Posterior cingulate gyrus (tissue), 11 donors: ENCODE data around the gene WFDC8.

ENCODE experiments used
- DNase-seq, 10 donors: peaks; one replicate each; pipeline versions ENCODE4 v3.0.0 to v3.0.0-alpha.2; 2020 to 2021; ENCODE audit warnings: mixed read lengths in 3 of 10
- intact Hi-C: fragments of 100-400 bp; cut with DNase I; formaldehyde crosslinking; loops from one replicate; pipeline ENCODE4 v1.15.1; 2023

The WFDC8 gene

DNA sequence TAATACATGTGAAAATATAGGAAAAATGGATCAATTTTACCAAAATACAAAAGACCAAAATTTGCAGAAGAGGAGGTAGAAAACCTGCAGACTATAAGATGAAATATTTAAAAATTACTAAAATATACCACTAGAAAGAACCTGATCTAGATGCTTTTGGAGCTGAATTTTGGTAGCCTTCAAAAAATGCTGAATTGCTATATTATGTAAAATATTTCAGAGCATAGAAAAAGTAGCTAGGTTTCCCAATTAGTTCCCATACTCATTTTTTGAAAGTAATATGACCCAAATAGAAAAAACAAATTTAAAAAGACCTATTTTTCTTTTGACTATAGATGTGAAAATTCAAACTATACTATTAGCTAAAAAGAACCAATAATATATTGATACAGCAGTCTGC, 28.3 kb downstream of the WFDC8 start:
- intact Hi-C loops: no loop called here
- no peak for DNase-seq

DNA sequence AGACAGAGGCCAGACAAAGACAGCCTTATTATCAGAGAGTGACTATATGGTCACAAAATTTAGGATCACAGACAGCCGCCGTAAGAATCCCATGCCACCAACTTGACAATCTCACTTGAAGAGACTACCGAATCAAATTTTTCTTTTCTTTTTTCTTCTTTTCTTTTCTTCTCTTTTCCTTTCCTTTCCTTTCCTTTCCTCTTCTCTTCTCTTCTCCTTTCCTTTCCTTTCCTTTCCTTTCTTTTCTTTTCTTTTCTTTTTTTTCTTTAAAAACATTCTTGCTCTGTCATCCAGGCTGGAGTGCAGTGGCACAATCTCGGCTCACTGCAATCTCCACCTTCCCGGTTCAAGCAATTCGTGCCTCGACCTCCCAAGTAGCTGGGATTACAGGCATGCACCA, 30.7 kb downstream of the WFDC8 start:
- intact Hi-C loops: no loop called here
- DNase-seq: no peak

DNA sequence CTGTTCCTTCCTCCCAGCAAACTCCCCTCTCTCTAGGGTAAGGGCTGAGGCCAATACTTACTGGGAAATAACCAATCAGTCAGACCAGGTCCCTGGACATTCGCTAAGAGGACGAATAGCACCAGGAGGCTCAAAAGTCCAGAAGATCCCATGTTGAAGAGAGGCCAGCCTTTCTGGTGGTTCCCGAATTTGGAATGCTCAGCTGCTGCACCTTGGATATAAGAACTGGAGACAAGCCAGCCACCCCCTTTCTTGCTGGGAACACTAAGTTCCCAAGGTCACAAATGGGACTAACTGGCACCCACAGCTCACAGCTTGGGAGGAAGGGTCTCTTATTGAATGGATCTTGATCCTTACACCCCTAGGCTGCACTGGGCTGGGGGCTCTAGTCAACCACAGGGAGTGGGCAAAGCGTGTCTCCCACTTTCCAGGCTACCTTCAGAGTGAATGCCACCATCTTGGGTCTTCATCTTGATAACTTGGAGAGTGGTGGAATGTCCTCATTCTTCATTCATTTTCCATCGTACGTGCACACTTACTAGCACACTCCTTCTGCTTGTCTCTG, 31.8 kb downstream of the WFDC8 start, which contains the start of gene EPPIN:
TSS of gene EPPIN (minus strand) at position 196 of the 565 bp plus-strand sequence. CDS start at position 152, 44 bp downstream.
- intact Hi-C loops: no loop called here
- DNase-seq: no peak

DNA sequence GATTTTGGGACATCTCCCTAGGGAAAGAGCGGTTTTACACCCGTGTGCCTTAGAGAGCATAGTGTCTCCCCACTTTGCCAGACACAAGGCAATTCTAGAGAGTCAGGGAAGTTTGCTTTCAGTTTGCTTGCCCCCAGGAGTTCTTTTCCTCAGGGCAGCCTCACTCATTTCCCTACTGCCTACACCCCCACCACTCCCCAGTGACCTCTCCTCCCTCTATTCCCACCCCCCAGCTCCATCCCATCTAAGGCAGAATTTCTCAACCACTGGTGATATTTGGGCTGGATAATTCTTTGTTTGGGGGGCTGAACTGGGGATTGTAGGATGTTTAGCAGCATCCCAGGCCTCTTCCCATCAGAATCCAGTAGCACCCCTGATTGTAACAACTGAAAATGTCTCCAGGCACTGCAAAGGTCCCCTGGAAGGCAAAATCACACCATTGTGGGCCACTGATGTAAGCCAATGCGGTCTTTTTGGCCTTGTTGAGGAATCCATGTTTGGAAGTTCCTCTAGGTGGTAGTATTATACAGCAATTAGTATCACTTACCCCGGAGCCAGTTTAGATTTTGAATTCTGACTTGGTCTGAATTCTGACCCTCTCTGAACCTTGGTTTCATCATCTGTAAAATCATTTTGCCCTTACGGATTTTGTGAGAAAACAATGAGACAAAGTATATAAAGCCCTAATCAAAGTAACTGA, 33.2 kb downstream of the WFDC8 start:
- DNase-seq: no peak

DNA sequence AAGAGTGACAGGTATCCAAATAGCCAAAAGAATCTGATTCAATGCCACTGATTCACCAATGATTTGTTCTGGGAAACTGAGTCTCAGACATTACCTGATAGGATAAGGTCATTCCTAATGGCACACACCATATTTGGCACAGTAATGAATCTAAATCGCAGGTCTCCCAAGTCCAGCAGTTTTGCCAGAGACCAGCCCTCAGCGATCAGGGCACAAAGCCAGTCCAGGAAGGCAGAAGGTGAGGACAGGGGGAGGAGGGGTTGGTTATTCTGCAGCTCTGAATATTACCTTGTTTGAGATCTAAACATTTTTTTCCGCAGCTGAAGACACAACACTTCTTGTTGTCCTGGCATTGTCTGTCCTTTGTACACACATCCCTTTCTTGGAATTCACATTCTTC, 33.7 kb downstream of the WFDC8 start:
- intact Hi-C loops: no loop called here

More for the DNA sequence above, 33.2 kb downstream of the WFDC8 start:
- intact Hi-C loops: loop anchor here (1.0 kb wide), 1 partner anchor 225 kb away; no protein-coding TSS in a partner anchor

DNA sequence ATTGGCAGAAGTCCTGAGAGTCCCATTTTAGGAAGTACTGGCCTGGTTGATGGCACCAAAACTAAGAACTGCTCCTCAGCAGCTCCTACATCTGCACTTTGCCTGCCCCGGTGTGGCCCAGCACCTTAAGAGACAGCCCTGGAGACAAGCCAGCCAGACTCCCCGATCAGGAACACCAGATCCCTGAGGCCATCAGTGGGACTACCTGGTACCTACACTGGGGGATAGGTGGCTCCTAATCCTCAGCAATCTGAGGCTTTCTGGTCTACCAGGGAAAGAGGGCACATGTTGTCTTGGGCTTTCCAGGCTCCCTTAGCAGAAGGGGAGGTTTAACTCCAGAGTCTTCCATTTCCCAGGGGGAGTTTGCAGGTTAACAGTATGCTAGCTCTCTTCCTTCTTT, 39.7 kb downstream of the WFDC8 start, which contains the start of gene WFDC6:
TSS of gene WFDC6 (minus strand) at position 101 of the 400 bp plus-strand sequence. CDS start at position 26, 75 bp downstream.
- no peak for DNase-seq
- intact Hi-C loops: no loop called here

More for the DNA sequence above, 33.7 kb downstream of the WFDC8 start:
- DNase-seq: no peak

DNA sequence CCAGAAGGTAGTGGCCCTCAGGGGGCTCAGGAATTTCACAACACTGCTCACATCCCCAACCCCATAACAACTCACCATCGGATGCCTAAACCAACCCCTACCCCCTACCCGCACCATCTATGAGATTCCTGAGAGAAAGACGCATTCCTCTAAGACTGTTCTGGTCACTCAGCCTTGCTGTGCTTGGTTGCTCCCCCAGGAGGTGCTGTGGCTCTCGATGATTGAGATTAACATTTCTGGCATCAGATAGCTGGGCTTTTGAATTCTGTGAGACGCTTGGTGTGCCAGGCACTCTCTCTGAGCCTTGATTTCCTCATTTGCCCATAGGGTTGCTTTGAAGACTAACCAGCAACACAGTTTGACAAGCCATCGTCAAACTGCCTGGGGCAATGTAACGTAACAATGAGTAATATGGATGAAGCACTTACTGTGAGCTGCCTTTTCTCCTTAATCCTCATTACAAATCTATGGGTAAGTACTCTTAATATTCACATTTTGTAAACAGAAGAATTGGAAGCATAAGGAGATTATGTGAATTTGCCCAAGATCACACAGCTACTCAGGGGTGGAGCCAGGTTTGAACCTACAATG, 40.8 kb downstream of the WFDC8 start:
- intact Hi-C loops: no loop called here
- no peak for DNase-seq

DNA sequence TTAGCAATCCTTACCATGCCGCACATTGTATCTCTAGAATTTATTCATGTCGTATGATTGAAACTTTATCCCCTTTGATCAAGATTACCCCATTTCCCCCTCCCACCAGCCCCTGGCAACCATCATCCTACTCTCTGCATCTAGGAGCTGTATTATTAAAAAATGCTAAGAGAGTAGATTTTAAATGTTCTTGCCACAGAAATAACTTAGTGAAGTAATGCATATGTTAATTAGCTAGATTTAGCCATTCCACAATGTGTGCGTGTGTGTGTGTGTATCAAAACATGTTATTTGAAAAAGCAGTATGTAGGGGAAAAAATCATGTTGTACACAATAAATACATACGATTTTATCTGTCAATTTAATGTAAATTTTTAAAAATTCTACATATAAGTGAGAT, 51.8 kb downstream of the WFDC8 start:
- intact Hi-C loops: no loop called here

DNA sequence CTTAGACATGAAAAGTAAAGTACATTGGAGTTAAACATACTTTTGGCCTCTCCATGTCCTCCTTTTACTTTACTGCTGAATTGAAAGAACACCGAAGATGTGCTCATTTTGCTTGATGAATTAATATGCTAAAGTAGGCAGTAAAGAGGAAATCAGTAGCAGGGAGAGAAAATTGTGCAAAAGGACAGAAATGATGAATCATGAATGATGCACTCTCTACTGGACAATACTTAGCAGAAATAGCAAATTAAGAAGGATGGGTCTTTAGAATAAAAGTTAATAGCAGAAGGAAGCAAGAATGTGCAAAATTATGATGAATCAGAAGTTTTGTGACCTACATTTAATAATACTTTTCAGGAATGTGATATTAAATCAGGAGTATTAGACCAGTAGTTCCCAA, 55.3 kb downstream of the WFDC8 start:
- intact Hi-C loops: no loop called here

More for the DNA sequence above, 51.8 kb downstream of the WFDC8 start:
- no peak for DNase-seq

DNA sequence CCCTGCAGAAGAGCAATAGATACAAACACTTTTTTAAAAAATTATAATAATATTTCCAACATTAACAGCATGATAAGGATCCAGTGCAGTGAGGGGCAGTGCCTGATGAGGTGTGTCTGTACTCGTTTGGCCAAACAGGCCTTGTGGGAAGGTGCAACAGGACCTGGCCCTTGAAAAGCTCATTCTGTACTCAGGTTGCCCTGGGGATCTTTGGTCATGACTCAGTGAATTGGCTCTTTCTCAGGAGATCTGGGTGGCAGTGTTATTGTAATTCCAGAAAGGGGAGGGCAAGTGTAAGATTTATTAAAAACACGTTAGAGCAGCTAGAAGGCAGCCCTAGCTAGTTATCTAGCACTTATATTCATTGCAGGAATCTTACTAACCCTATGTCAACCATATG, 60.8 kb downstream of the WFDC8 start:
- intact Hi-C loops: no loop called here

More for the DNA sequence above, 55.3 kb downstream of the WFDC8 start:
- no peak for DNase-seq

DNA sequence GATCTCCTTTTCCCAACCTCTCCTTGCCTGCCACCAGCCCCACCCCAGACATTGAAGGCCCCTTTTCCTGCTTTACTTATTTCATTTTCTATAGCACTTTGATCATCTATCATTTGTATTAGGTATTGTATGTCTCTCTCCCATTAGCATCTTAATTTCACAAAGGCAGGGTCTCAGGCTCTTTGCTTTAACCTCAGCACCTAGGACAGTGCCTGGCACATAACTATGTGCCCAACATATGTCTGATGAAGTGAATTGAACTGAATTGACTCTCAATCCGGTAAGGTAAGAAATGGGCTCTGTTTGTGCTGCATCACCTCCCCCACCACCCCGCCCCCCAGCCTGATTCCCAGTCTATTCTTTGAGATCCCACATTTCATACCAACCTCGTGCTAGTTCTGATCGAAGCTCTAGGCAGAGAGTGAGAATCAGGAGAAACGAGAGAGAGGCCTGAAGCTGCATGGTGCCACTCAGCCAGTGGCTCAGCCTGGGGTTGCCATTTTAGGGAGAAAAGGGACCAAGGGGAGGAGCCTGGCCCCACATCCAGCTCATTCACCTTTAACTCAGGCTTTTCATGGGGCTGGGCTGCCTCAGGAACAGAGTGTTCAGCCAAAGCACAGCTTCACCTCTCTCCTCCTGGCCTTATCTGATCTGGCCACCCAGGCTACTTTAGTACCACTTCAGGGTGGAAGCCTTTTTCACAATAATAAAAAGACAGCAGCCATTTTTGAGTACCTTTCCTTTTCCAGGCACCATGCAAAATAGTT, 63.8 kb downstream of the WFDC8 start, which contains the start of gene SPINT3:
TSS of gene SPINT3 (minus strand) at position 476 of the 767 bp plus-strand sequence. CDS start at position 462, 14 bp downstream.
- intact Hi-C loops: no loop called here
- DNase-seq: no peak

More for the DNA sequence above, 60.8 kb downstream of the WFDC8 start:
- no peak for DNase-seq

DNA sequence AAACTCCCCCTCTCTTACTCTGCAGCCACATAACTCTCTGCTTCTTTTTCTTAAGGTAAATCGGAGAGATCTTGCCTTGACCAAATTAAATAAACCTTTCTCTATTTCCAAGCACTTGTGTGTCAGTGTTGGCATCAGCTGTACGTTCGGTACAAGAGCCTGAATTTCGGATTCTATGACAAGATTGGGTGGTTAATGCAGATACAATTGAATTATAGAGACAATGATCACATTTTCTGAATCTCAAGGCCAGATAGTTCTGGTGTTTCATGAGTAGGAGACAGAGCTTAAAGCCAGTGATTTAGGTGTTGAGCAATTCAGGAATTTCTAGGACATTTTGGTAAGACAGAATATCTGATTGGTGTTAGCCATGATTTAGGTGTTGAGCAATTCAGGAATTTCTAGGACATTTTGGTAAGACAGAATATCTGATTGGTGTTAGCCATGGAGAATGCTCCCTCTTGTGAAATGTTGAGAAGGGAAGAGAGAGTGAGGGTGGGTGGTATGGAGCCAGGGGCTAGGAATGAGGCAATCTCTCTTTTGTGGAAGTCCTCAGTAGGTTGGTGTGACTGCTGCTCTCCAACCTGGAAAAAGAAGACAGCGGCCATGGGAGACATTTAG, 68.7 kb downstream of the WFDC8 start:
- DNase-seq: no peak
- intact Hi-C loops: no loop called here

DNA sequence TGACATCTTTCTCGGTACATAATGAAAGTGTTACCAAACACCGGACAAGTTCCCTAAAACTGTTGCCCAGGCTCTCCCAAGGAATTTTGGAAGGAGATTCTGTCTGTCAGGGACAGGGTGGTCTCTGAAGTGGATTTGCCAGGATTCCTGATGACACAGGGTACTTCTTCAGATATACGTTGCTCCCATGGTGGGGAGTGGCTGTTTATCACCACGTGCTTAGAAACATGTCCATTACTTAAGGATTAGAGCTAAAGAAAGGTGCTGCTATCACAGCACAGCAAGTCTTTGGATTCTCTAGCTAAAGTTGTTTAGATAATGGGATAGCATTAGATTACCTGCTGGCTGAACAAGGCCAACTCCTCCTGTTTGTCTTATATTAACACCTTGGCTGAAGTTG, 70.0 kb downstream of the WFDC8 start:
- intact Hi-C loops: no loop called here
- no peak for DNase-seq

DNA sequence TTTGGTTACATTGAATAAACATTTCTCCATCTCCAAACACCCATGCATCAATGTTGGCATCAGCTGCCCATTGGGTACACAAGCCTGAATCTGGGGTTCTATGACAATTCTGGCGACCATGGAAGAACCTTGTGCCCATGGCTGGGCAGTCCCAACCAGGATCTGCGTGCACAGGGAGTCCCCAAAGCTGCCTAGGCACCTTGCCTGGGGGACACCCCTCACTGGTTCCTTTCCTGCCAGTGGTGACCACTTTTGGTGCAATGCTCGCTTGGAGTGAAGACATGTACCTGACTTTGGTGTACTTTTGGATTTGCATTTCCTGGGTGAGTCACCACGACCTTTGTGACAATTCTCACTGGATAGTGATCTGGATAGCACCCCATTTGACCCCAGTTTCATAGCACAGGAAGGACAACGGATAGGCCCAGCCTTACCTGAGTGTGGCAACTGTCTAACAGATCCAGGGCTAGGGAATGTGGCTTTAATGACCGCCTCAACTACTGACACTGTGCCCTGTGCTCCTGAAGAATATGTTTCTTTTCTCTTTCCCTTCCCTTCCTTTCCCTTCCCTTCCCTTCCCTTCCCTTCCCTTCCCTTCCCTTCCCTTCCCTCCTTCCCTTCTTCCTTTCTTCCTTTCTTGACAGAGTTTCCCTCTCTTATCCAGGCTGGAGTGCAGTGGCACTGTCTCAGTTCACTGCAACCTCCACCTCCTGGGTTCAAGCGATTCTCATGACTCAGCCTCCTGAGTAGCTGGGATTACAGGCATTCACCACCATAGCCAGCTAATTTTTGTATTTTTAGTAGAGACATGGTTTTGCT, 70.8 kb downstream of the WFDC8 start:
- intact Hi-C loops: no loop called here
- DNase-seq: no peak

DNA sequence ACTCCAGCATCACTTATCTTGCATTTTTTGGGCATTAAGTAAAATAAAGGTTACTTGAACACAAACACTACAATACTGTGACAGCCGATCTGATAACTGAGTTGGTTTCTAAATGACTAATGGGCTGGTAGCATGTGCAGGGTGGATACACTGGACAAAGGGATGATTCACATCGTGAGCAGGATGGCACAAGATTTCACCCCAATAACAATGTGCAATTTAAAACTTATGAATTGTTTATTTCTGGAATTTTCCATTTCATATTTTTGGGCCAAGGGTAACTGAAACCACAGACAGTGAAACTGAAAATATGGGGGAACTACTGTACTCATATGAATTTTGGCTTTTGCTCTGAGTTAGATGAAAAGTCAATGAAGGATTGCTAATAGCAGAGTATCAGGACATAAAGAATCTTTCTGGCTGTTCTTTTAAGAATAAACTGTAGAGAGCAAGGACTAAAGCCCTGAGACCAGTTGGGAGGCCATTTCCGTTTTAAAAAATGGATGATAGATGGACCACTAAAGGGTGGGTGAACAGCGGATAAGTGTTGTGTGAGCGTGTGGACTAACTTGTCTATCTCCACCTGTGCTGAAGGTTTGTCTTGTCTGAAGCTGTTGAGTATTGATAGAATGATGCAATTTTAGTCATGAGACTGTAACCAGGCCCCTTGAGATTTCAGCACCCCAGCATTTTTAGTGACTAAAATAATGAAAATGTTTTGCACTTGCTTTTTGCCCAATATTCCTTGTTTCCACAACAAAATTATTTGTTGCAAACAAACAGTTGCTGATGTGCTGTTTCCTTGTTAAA, 71.9 kb downstream of the WFDC8 start:
- intact Hi-C loops: no loop called here
- no peak for DNase-seq

DNA sequence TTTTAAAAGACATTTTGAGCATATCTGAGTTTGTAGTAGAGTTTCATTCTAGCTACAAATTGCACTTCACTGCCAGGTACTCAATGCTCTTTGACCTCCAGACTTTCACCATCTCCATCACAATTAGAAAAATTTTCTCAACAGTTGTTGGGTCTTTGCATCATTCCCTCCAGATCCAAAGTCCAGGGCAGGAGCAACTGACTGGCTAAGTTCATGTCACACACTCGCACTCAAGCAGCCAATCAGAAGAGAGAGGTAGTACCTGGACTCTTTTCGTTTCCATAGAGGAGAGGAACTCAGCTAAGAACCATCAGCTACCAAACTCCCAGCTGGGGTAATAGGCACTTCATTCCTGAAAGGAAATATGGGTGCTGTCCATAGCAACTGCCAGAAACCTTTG, 72.7 kb downstream of the WFDC8 start:
- intact Hi-C loops: no loop called here

DNA sequence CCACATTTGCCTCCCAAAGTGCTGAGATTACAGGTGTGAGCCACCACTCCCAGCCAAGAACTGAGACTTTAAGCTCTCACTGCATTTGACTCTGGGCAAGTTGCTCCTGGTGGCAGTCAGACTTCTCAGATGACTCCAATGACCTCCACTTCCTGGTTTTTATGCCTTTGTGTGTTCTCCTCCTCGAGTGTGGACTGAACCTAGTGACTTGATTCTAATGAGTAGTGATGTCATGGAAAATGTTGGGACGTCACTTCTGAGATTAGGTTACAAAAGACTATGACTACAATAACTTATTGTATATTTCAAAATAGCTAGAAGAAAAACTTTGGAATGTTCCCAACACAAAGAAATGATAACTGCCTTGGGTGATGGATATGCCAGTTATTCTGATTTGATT, 75.7 kb downstream of the WFDC8 start:
- DNase-seq: no peak
- intact Hi-C loops: no loop called here

More for the DNA sequence above, 72.7 kb downstream of the WFDC8 start:
- DNase-seq: no peak

DNA sequence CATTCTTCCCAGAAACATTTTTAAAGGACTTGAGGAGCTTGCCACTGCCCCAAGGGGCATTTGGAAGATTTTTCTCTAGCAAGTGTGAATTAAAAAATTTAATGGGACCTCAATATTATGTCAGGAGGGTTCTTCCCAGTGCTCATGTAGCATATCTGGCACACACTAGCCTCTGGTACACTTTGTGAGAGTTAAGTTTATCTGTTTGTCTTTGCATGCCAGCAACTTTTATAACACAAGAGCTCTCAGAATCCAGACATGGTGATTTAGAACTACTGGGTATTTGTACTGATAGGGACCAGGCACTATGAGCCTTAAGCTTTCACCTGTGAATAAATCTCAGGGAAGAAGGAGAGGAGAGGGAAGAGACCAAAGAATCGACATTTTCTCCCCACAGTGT, 76.5 kb downstream of the WFDC8 start:
- no peak for DNase-seq
- intact Hi-C loops: no loop called here
